Mammary epithelial cell (primary cell): ENCODE data around the gene SEMA4B.

Experiments
- EZH2 ChIP-seq: IDR thresholded peaks from 2 replicates; pipeline ENCODE4 v1.6.1; 2012; ENCODE audit warnings: low read length, inconsistent platforms, borderline replicate concordance
- TF ChIP-seq, protein P1 (sequence below), 2 donors: IDR thresholded peaks in 1 of 2; conservative IDR thresholded peaks in 1 of 2; 2 replicates each; pipeline ENCODE4 v1.5.1; 2011 to 2012; ENCODE audit warnings: inconsistent platforms in 2 of 2, low read length in 2 of 2, mild to moderate bottlenecking in 2 of 2, control low read depth in 1 of 2, low read depth in 1 of 2; ENCODE audit not compliant: insufficient read depth in 1 of 2; ENCODE audit errors: extremely low read depth in 1 of 2

DNA sequence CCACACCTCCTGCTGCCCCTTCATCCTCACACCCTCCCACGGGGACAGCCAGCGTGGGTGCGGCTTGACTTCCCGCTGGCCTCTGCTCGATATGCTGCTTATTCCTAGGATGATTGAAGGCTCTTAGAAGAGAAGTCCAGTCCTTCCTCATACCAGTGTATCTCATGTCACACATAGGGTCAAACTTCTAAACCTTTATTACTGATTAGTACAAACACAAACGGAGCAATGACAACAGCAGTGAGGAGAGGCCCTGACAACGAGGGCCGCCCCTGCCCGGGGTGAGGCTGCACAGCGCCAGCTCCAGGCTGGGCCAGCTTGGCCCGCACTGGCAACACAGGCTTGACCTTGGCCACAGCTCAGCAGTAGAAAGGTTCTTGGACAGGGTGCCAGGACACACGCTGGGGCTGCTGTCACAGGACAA is 29.0 kb downstream of the SEMA4B start:
- TF ChIP-seq, protein P1, sequence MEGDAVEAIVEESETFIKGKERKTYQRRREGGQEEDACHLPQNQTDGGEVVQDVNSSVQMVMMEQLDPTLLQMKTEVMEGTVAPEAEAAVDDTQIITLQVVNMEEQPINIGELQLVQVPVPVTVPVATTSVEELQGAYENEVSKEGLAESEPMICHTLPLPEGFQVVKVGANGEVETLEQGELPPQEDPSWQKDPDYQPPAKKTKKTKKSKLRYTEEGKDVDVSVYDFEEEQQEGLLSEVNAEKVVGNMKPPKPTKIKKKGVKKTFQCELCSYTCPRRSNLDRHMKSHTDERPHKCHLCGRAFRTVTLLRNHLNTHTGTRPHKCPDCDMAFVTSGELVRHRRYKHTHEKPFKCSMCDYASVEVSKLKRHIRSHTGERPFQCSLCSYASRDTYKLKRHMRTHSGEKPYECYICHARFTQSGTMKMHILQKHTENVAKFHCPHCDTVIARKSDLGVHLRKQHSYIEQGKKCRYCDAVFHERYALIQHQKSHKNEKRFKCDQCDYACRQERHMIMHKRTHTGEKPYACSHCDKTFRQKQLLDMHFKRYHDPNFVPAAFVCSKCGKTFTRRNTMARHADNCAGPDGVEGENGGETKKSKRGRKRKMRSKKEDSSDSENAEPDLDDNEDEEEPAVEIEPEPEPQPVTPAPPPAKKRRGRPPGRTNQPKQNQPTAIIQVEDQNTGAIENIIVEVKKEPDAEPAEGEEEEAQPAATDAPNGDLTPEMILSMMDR (conservative IDR thresholded peaks at IDR 0.05 in 1 of 2, IDR thresholded peaks at IDR 0.05 in 1 of 2; ENCODE audit: extremely low read depth in 1 of 2, insufficient read depth in 1 of 2, low read depth in 1 of 2, low read length in 2 of 2): no peak
- TF ChIP-seq EZH2: no peak
